ENCODE measurements around the gene LBP. TPM values are rescaled to one million over a fixed set of nuclear protein-coding genes. Genes with fewer than 3 reads are reported as not detected.
"Not testable (repeated sequence)": the region's sequence is repeated elsewhere in the genome, so short reads cannot be mapped to it uniquely, and the experiment has no call there.

The LBP gene
- total RNA-seq, 1 donor from 2014 or later = not detected

GRCh38 chr20:38395165-38395564 lies 48.9 kb downstream of the LBP start:
- peaks cover 13% of the 10 kb centered on the region for H3K4me1 Mint-ChIP-seq (ENCODE audit: low read depth)
- H3K9me3 Mint-ChIP-seq (ENCODE audit: low read depth) = no peaks in the 10 kb centered on the region
- DNase-seq (ENCODE audit: low spot score) = no peak
- H3K36me3 Mint-ChIP-seq (ENCODE audit: low read depth) = no peaks in the 10 kb centered on the region
- H3K4me3 Mint-ChIP-seq (ENCODE audit: unreplicated experiment) = no peak overlapping the region
- H3K27ac Mint-ChIP-seq (ENCODE audit: unreplicated experiment) = no peak overlapping the region
- H3K27me3 Mint-ChIP-seq (ENCODE audit: low read depth) = peaks cover 2% of the 10 kb centered on the region
- no peak for TF ChIP-seq CTCF (IDR thresholded peaks at IDR 0.05)

- peaks cover 13% of the 10 kb centered on the region for H3K4me1 Mint-ChIP-seq (ENCODE audit: low read depth)
- not testable (repeated sequence) for DNase-seq (ENCODE audit: low spot score); H3K4me3 Mint-ChIP-seq (ENCODE audit: unreplicated experiment); H3K27me3 Mint-ChIP-seq (ENCODE audit: low read depth); H3K36me3 Mint-ChIP-seq (ENCODE audit: low read depth); H3K27ac Mint-ChIP-seq (ENCODE audit: unreplicated experiment); H3K9me3 Mint-ChIP-seq (ENCODE audit: low read depth)
Observed at GRCh38 chr20:38395751-38396395, 49.6 kb downstream of the LBP start.

- Mint-ChIP-seq H3K27ac (ENCODE audit: unreplicated experiment) (no peak overlapping the region), H3K9me3 (ENCODE audit: low read depth) (peaks cover 4% of the 10 kb centered on the region), H3K4me1 (ENCODE audit: low read depth) (no peaks in the 10 kb centered on the region), H3K27me3 (ENCODE audit: low read depth) (no peaks in the 10 kb centered on the region), H3K4me3 (ENCODE audit: unreplicated experiment) (no peak overlapping the region), H3K36me3 (ENCODE audit: low read depth) (no peaks in the 10 kb centered on the region)
- DNase-seq (ENCODE audit: low spot score) = no peak
- TF ChIP-seq CTCF (IDR thresholded peaks at IDR 0.05) = no peak
Observed at GRCh38 chr20:38402089-38402488, 55.8 kb downstream of the LBP start.

- no peak for TF ChIP-seq CTCF (IDR thresholded peaks at IDR 0.05)
- no peaks in the 10 kb centered on the region for H3K4me1 Mint-ChIP-seq (ENCODE audit: low read depth)
- DNase-seq (ENCODE audit: low spot score) = no peak
- H3K27ac Mint-ChIP-seq (ENCODE audit: unreplicated experiment) = no peak overlapping the region
- H3K27me3 Mint-ChIP-seq (ENCODE audit: low read depth) = no peaks in the 10 kb centered on the region
- H3K9me3 Mint-ChIP-seq (ENCODE audit: low read depth) = peaks cover 4% of the 10 kb centered on the region
- H3K4me3 Mint-ChIP-seq (ENCODE audit: unreplicated experiment) = no peak overlapping the region
- H3K36me3 Mint-ChIP-seq (ENCODE audit: low read depth) = no peaks in the 10 kb centered on the region
Observed at GRCh38 chr20:38402816-38403215, 56.5 kb downstream of the LBP start.

GRCh38 chr20:38404016-38404415 lies 57.7 kb downstream of the LBP start:
- Mint-ChIP-seq H3K36me3 (ENCODE audit: low read depth) (no peaks in the 10 kb centered on the region), H3K27ac (ENCODE audit: unreplicated experiment) (no peak overlapping the region)
- no peak for DNase-seq (ENCODE audit: low spot score)

More at GRCh38 chr20:38404016-38404415, 57.7 kb downstream of the LBP start:
- H3K27me3 Mint-ChIP-seq (ENCODE audit: low read depth) = no peaks in the 10 kb centered on the region
- H3K9me3 Mint-ChIP-seq (ENCODE audit: low read depth) = peaks cover 4% of the 10 kb centered on the region
- H3K4me1 Mint-ChIP-seq (ENCODE audit: low read depth) = no peaks in the 10 kb centered on the region
- TF ChIP-seq CTCF (IDR thresholded peaks at IDR 0.05) = no peak
- no peak overlapping the region for H3K4me3 Mint-ChIP-seq (ENCODE audit: unreplicated experiment)
